PC-9 (cell line): ENCODE measurements around the gene PSMC1. TPM values are rescaled to one million over a fixed set of nuclear protein-coding genes. Genes with fewer than 3 reads are reported as not detected.

Experiments
- BruUV-seq: library from RNA; stranded (reverse); fragments of 400-500 nt; replicated peaks from 2 replicates; lab custom pipeline; 2021; lab: Mats Ljungman, UMichigan
- CTCF ChIA-PET: fragments of 300-600 bp; sonication (Branson Sonifier 250); formaldehyde crosslinking; loops from one replicate; lab custom pipeline; 2022; ENCODE audit warnings: antibody characterized with exemption; lab: Charles Lee
- POLR2A ChIA-PET: fragments of 300-600 bp; sonication (Branson Sonifier 250); formaldehyde crosslinking; loops from one replicate; lab custom pipeline; 2022; ENCODE audit warnings: antibody characterized with exemption; ENCODE audit not compliant: unreplicated experiment; lab: Charles Lee
- DNase-seq, 2 experiments: peaks; one replicate each; pipeline versions ENCODE4 v3.0.0 to v3.0.0-alpha.2; 2015 to 2022; ENCODE audit warnings: mixed read lengths in 1 of 2
- H2AFZ ChIP-seq: fragments of 200-600 bp; sonication (generic); 2 replicates; pipeline ENCODE4 v1.8.1; 2017; ENCODE audit warnings: antibody characterized with exemption
- H3F3A ChIP-seq: fragments of 200-600 bp; sonication (generic); 2 replicates; pipeline ENCODE4 v1.8.1; 2017; ENCODE audit warnings: antibody characterized with exemption, mild to moderate bottlenecking, low read depth; ENCODE audit not compliant: insufficient read depth
- H3K27ac ChIP-seq: fragments of 200-600 bp; sonication (generic); 2 replicates; pipeline ENCODE4 v1.6.1; 2016; ENCODE audit warnings: mixed run types
- H3K27me3 ChIP-seq: fragments of 200-600 bp; sonication (generic); 2 replicates; pipeline ENCODE4 v1.6.1; 2016; ENCODE audit warnings: low read depth, mixed run types; ENCODE audit not compliant: insufficient read depth
- H3K36me3 ChIP-seq: fragments of 200-600 bp; sonication (generic); 2 replicates; pipeline ENCODE4 v1.6.1; 2016; ENCODE audit warnings: low read depth, mixed run types
- H3K4me1 ChIP-seq: fragments of 200-600 bp; sonication (generic); replicated peaks from 2 replicates; pipeline ENCODE4 v1.6.1; 2016; ENCODE audit warnings: mixed run types; ENCODE audit not compliant: insufficient read depth
- H3K4me2 ChIP-seq: fragments of 200-600 bp; sonication (generic); 2 replicates; pipeline ENCODE4 v1.6.1; 2017; ENCODE audit warnings: mixed run types
- H3K4me3 ChIP-seq: fragments of 200-600 bp; sonication (generic); 2 replicates; pipeline ENCODE4 v1.6.1; 2016; ENCODE audit warnings: mixed run types
- H3K79me2 ChIP-seq: fragments of 200-600 bp; sonication (generic); 2 replicates; pipeline ENCODE4 v1.6.1; 2017; ENCODE audit warnings: low read depth, mixed run types
- H3K9me2 ChIP-seq: fragments of 200-600 bp; sonication (generic); 2 replicates; pipeline ENCODE4 v1.8.1; 2017; ENCODE audit warnings: mild to moderate bottlenecking; ENCODE audit not compliant: insufficient read depth
- H3K9me3 ChIP-seq: fragments of 200-600 bp; sonication (generic); 2 replicates; pipeline ENCODE4 v1.8.1; 2016; ENCODE audit warnings: low read depth; ENCODE audit not compliant: insufficient read depth
- H4K20me1 ChIP-seq: fragments of 200-600 bp; sonication (generic); 2 replicates; pipeline ENCODE4 v1.8.1; 2017; ENCODE audit not compliant: insufficient read depth
- EZH2 ChIP-seq: fragments of 200-600 bp; sonication (generic); IDR thresholded peaks from 2 replicates; pipeline ENCODE4 v1.8.0; 2017; ENCODE audit warnings: antibody characterized with exemption, low read depth
- intact Hi-C: fragments of 100-400 bp; cut with micrococcal nuclease; formaldehyde crosslinking; loops from one replicate; pipeline ENCODE4 v1.10.0; 2022; ENCODE audit not compliant: unreplicated experiment
- total RNA-seq: library from RNA; stranded (reverse); gene quantifications from 2 replicates; pipeline ENCODE4 v1.2.3, GENCODE V29; 2021
- TF ChIP-seq, protein P1 (sequence below): fragments of 200-600 bp; sonication (generic); conservative IDR thresholded peaks from 2 replicates; pipeline ENCODE4 v1.6.1; 2017; ENCODE audit warnings: mixed run types, antibody characterized with exemption, mild to moderate bottlenecking, moderate library complexity

Gene PSMC1
- total RNA-seq, 1 experiment from 2014 or later: 50.8 TPM

DNA sequence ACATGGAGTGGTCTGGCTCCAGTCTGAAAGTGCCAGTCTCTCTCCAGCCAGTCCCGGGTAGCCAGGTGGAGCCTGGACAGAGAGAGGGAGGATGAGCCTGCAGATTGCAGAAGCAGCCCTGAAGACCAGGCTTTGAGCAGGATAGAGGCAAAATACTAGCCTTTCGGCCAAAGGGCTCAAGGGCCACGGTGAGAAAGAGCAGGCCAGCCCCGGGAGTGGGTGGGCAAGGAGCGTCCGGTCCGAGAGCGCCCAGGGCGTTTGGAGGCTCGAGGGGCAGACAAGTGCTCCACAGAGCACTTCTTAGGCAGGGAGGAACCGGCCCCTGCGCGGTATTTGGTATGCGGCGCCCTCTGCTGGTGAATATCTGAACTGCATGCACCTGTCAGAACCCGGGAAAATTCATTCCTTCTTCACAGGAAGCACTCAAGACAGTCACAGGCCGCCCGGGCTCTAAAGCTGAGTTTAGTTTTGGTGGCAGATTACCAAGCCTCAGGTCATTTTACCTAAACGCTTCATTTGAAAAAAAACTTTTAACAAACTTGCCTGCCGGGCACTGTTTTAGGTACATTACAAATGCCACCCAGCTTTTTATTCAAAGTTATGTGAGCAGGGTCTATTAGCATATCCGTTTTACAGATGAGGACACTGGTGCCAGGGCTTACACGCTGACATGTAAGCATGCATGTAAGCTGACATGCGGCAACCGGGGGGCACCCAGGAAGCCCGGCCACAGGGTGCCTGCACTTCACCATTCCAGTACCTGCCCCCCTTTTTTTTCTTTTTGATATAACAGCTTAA is 21.0 kb upstream of the PSMC1 start:
- Histone ChIP-seq H3K4me3 (no peak overlapping the region; the same call in 1 of the 2 replicates), H3K27me3 (no peaks in the 10 kb centered on the region), H3K4me2 (peak overlapping the region; percentile 57), H3F3A (no peaks in the 10 kb centered on the region), H3K36me3 (no peaks in the 10 kb centered on the region), H3K27ac (no peak overlapping the region), H3K4me1 (no peaks in the 10 kb centered on the region), H3K9me3 (no peaks in the 10 kb centered on the region), H4K20me1 (no peaks in the 10 kb centered on the region), H2AFZ (no peak overlapping the region), H3K9me2 (no peaks in the 10 kb centered on the region), H3K79me2 (no peaks in the 10 kb centered on the region)
- TF ChIP-seq, protein P1, sequence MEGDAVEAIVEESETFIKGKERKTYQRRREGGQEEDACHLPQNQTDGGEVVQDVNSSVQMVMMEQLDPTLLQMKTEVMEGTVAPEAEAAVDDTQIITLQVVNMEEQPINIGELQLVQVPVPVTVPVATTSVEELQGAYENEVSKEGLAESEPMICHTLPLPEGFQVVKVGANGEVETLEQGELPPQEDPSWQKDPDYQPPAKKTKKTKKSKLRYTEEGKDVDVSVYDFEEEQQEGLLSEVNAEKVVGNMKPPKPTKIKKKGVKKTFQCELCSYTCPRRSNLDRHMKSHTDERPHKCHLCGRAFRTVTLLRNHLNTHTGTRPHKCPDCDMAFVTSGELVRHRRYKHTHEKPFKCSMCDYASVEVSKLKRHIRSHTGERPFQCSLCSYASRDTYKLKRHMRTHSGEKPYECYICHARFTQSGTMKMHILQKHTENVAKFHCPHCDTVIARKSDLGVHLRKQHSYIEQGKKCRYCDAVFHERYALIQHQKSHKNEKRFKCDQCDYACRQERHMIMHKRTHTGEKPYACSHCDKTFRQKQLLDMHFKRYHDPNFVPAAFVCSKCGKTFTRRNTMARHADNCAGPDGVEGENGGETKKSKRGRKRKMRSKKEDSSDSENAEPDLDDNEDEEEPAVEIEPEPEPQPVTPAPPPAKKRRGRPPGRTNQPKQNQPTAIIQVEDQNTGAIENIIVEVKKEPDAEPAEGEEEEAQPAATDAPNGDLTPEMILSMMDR: peak; percentile 91
- no peak for TF ChIP-seq EZH2
- BruUV-seq: no TSS peak
- DNase-seq: peak in 1 of 2 experiments; percentile 31
- ChIA-PET CTCF (interaction anchor here (0.9 to 1.2 kb wide), 2 partner anchors 262 to 281 kb away, joined by 3 to 4 read pairs; partner anchors contain the start of gene EFCAB11), POLR2A (no interaction called here)
- intact Hi-C loops: loop anchor here (1.0 kb wide), 1 partner anchor 262 kb away; no protein-coding TSS in a partner anchor

DNA sequence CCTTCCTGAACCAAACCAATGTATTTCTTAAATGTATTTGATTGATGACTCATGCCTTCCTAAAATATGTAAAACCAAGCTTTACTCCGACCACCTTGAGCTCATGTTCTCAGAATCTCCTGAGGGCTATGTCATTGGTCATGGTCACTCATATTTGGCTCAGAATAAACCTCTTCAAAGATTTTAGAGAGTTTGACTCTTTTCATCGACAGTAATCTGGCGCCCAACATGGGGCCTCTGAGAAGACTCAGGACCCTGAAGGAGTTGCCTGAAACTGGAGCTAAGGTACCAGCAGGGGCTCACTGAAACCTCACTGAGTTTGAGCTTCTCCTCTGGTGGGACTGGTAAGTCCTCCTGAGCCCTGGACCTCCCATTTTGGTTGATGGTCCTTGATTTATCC is 17.2 kb upstream of the PSMC1 start:
- Histone ChIP-seq H3K27ac (no peak overlapping the region), H3K4me3 (no peak overlapping the region), H4K20me1 (no peaks in the 10 kb centered on the region), H3K4me1 (no peaks in the 10 kb centered on the region), H3K9me2 (no peaks in the 10 kb centered on the region), H3K4me2 (no peak overlapping the region), H3K36me3 (no peaks in the 10 kb centered on the region), H3K27me3 (peaks cover 24% of the 10 kb centered on the region; the same call in 1 of the 2 replicates), H3K9me3 (no peaks in the 10 kb centered on the region), H3K79me2 (no peaks in the 10 kb centered on the region), H3F3A (no peaks in the 10 kb centered on the region), H2AFZ (no peak overlapping the region)
- ChIA-PET POLR2A (no interaction called here), CTCF (no interaction called here)
- TF ChIP-seq, protein P1: no peak
- TF ChIP-seq EZH2: no peak
- intact Hi-C loops: no loop called here
- BruUV-seq: no TSS peak
- DNase-seq: no peak

DNA sequence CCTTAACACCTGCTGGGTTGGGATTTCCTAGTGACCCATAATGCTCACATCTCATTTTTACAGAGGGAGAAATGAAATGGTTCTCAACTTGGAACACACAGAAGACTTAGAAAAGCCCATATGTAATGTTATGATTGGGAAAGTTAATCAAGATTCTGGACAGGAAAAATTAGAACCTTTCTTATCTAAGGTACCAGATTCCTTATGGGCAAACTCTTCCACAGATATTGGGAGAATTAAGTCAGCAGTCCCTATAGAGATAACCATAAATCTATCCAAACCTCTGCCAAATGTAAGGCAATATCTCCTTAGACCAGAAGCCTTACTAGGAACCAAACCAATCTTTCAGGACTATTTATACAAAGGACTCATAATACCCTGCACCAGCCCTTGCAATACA is 13.9 kb upstream of the PSMC1 start:
- no peak overlapping the region for H3K4me3 ChIP-seq
- DNase-seq: no peak
- H3K79me2 ChIP-seq: no peaks in the 10 kb centered on the region
- no peak overlapping the region for H2AFZ ChIP-seq
- no peaks in the 10 kb centered on the region for H3K36me3 ChIP-seq
- no peak overlapping the region for H3K27ac ChIP-seq
- ChIA-PET POLR2A (no interaction called here), CTCF (no interaction called here)
- H3K4me1 ChIP-seq: no peaks in the 10 kb centered on the region
- BruUV-seq: no TSS peak
- peaks cover 32% of the 10 kb centered on the region; the same call in 1 of the 2 replicates for H3K27me3 ChIP-seq
- no peaks in the 10 kb centered on the region for H3K9me2 ChIP-seq
- H3F3A ChIP-seq: no peaks in the 10 kb centered on the region
- intact Hi-C loops: no loop called here
- TF ChIP-seq, protein P1: no peak
- TF ChIP-seq EZH2: no peak
- no peak overlapping the region for H3K4me2 ChIP-seq
- no peaks in the 10 kb centered on the region for H4K20me1 ChIP-seq
- H3K9me3 ChIP-seq: no peaks in the 10 kb centered on the region
